Neutrophil (primary cell): Measurements from ENCODE around the gene ALPI.
A peak's percentile ranks its signal among the peaks of the same experiment; 100 is the strongest.
"Not testable (repeated sequence)": the region's sequence is repeated elsewhere in the genome, so short reads cannot be mapped to it uniquely, and the experiment has no call there.

Source experiments
- H3K27ac ChIP-seq: fragments of 200-600 bp; sonication (generic); 2 replicates; pipeline ENCODE4 v1.5.1; 2016; ENCODE audit warnings: mild to moderate bottlenecking, moderate library complexity
- H3K27me3 ChIP-seq: fragments of 200-600 bp; sonication (generic); 2 replicates; pipeline ENCODE4 v1.6.0; 2016; ENCODE audit warnings: mild to moderate bottlenecking
- H3K36me3 ChIP-seq: fragments of 200-600 bp; sonication (generic); 2 replicates; pipeline ENCODE4 v1.5.1; 2017
- H3K4me1 ChIP-seq, 2 experiments: fragments of 200-600 bp in 1 of 2; sonication (generic) in 1 of 2; 1 replicate in 1 of 2; 2 replicates in 1 of 2; pipeline versions ENCODE4 v1.5.1 to v1.6.1; 2013 to 2016; ENCODE audit warnings: low read depth in 1 of 2, low read length in 1 of 2, mild to moderate bottlenecking in 1 of 2, moderate library complexity in 1 of 2; ENCODE audit not compliant: control insufficient read depth in 1 of 2, insufficient read depth in 1 of 2
- H3K4me3 ChIP-seq, 2 experiments: fragments of 200-600 bp in 1 of 2; sonication (generic) in 1 of 2; 1 replicate in 1 of 2; 2 replicates in 1 of 2; pipeline ENCODE4 v1.5.1; 2013 to 2016; ENCODE audit warnings: low read depth in 1 of 2, low read length in 1 of 2, mild to moderate bottlenecking in 1 of 2, moderate library complexity in 1 of 2
- H3K9me3 ChIP-seq: fragments of 200-600 bp; sonication (generic); 2 replicates; pipeline ENCODE4 v1.5.1; 2016
- CTCF ChIP-seq: fragments of 200-600 bp; sonication (generic); IDR thresholded peaks from 2 replicates; pipeline ENCODE4 v1.5.1; 2016; ENCODE audit warnings: antibody characterized with exemption

ALPI gene

GRCh38 chr2:232440220-232441018 is 15.5 kb upstream of the ALPI start:
- not testable (repeated sequence) for H3K27ac ChIP-seq, H3K36me3 ChIP-seq, H3K4me1 ChIP-seq, H3K4me3 ChIP-seq, H3K9me3 ChIP-seq, H3K27me3 ChIP-seq
- peak; percentile 82 for TF ChIP-seq CTCF

- Histone ChIP-seq H3K4me3 (no peak overlapping the region), H3K9me3 (no peaks in the 10 kb centered on the region), H3K27me3 (peaks cover 4% of the 10 kb centered on the region), H3K36me3 (no peaks in the 10 kb centered on the region), H3K4me1 (no peaks in the 10 kb centered on the region), H3K27ac (no peak overlapping the region)
- TF ChIP-seq CTCF, result no peak
Measured at GRCh38 chr2:232441147-232441651, 14.8 kb upstream of the ALPI start.

- H3K27me3 ChIP-seq, H3K4me3 ChIP-seq, H3K9me3 ChIP-seq, H3K4me1 ChIP-seq, H3K36me3 ChIP-seq, H3K27ac ChIP-seq: not testable (repeated sequence)
Measured at GRCh38 chr2:232441922-232442321, 14.0 kb upstream of the ALPI start.

GRCh38 chr2:232442431-232442830 is 13.5 kb upstream of the ALPI start:
- H3K27me3 ChIP-seq, H3K27ac ChIP-seq, H3K4me3 ChIP-seq, H3K9me3 ChIP-seq, H3K36me3 ChIP-seq, H3K4me1 ChIP-seq: not testable (repeated sequence)

GRCh38 chr2:232443047-232443446 is 12.9 kb upstream of the ALPI start:
- H3K4me3 ChIP-seq, H3K27ac ChIP-seq, H3K36me3 ChIP-seq, H3K9me3 ChIP-seq, H3K27me3 ChIP-seq, H3K4me1 ChIP-seq: not testable (repeated sequence)

GRCh38 chr2:232443669-232444408 is 12.1 kb upstream of the ALPI start:
- not testable (repeated sequence) for H3K36me3 ChIP-seq, H3K9me3 ChIP-seq, H3K4me1 ChIP-seq, H3K27ac ChIP-seq, H3K27me3 ChIP-seq, H3K4me3 ChIP-seq

- no peak overlapping the region for H3K4me3 ChIP-seq
- H3K4me1 ChIP-seq, result no peaks in the 10 kb centered on the region
- TF ChIP-seq CTCF, result no peak
- H3K36me3 ChIP-seq, result no peaks in the 10 kb centered on the region
- peaks cover 4% of the 10 kb centered on the region for H3K27me3 ChIP-seq
- H3K9me3 ChIP-seq, result no peaks in the 10 kb centered on the region
- no peak overlapping the region for H3K27ac ChIP-seq
Measured at GRCh38 chr2:232444409-232445148, 11.4 kb upstream of the ALPI start.

- H3K27me3 ChIP-seq, H3K36me3 ChIP-seq, H3K9me3 ChIP-seq, H3K4me3 ChIP-seq, H3K27ac ChIP-seq, H3K4me1 ChIP-seq: not testable (repeated sequence)
Measured at GRCh38 chr2:232445149-232445885, 10.6 kb upstream of the ALPI start.

- not testable (repeated sequence) for H3K36me3 ChIP-seq, H3K9me3 ChIP-seq, H3K27me3 ChIP-seq, H3K27ac ChIP-seq, H3K4me1 ChIP-seq, H3K4me3 ChIP-seq
Measured at GRCh38 chr2:232446266-232446777, 9.6 kb upstream of the ALPI start.
